Measurements from ENCODE around the gene MSRB1.
A peak's percentile ranks its signal among the peaks of the same experiment; 100 is the strongest.
"Not testable (repeated sequence)": the region's sequence is repeated elsewhere in the genome, so short reads cannot be mapped to it uniquely, and the experiment has no call there.

Gene MSRB1

GRCh38 chr16:1978476-1979120 lies 35.6 kb upstream of the MSRB1 start:
- DNase-seq (ENCODE audit: low read depth, low spot score): no peak

- no peak for DNase-seq (ENCODE audit: low read depth, low spot score)
These were observed 34.9 kb upstream of the MSRB1 start for GRCh38 chr16:1977875-1978268.

GRCh38 chr16:1976951-1977874 lies 34.2 kb upstream of the MSRB1 start:
- no peak for DNase-seq (ENCODE audit: low read depth, low spot score)

GRCh38 chr16:1976216-1976520 lies 33.2 kb upstream of the MSRB1 start:
- no peak for DNase-seq (ENCODE audit: low read depth, low spot score)

GRCh38 chr16:1975432-1976215 lies 32.6 kb upstream of the MSRB1 start:
- DNase-seq (ENCODE audit: low read depth, low spot score): no peak

- no peak for DNase-seq (ENCODE audit: low read depth, low spot score)
These were observed 31.4 kb upstream of the MSRB1 start for GRCh38 chr16:1974157-1975070.

- no peak for DNase-seq (ENCODE audit: low read depth, low spot score)
These were observed 30.6 kb upstream of the MSRB1 start for GRCh38 chr16:1973461-1974156.

GRCh38 chr16:1972490-1972877 lies 29.5 kb upstream of the MSRB1 start:
- DNase-seq (ENCODE audit: low read depth, low spot score): no peak

GRCh38 chr16:1971796-1972489 lies 28.9 kb upstream of the MSRB1 start, which contains the start of gene TBL3:
Gene TBL3, plus strand, starts transcription at chr16:1972053. Its CDS starts 112 bp downstream, at chr16:1972165.
- DNase-seq (ENCODE audit: low read depth, low spot score): peak; percentile 88

GRCh38 chr16:1968146-1968953 lies 25.4 kb upstream of the MSRB1 start:
- DNase-seq (ENCODE audit: low read depth, low spot score): no peak

GRCh38 chr16:1966460-1966859 lies 23.5 kb upstream of the MSRB1 start, which contains the start of gene RNF151:
Gene RNF151, plus strand, starts transcription at chr16:1966856. Its CDS starts 26 bp downstream, at chr16:1966882.
- DNase-seq (ENCODE audit: low read depth, low spot score): no peak

- no peak for DNase-seq (ENCODE audit: low read depth, low spot score)
These were observed 22.5 kb upstream of the MSRB1 start for GRCh38 chr16:1965396-1966001.

GRCh38 chr16:1964506-1965395 lies 21.8 kb upstream of the MSRB1 start, which contains the start of gene RPS2:
Gene RPS2, minus strand, starts transcription at chr16:1964826. Its CDS starts 201 bp downstream, at chr16:1964625.
- DNase-seq (ENCODE audit: low read depth, low spot score): peak; percentile 93

GRCh38 chr16:1963806-1964505 lies 21.0 kb upstream of the MSRB1 start:
- DNase-seq (ENCODE audit: low read depth, low spot score): no peak

- DNase-seq (ENCODE audit: low read depth, low spot score): not testable (repeated sequence)
These were observed 19.5 kb upstream of the MSRB1 start for GRCh38 chr16:1962161-1963153.
